Measurements from ENCODE around the gene PHPT1. TPM values are rescaled to one million over a fixed set of nuclear protein-coding genes. Genes with fewer than 3 reads are reported as not detected.

PHPT1 gene
- total and polyA plus RNA-seq, 12 donors = 310 to 650 (median 336) TPM

DNA sequence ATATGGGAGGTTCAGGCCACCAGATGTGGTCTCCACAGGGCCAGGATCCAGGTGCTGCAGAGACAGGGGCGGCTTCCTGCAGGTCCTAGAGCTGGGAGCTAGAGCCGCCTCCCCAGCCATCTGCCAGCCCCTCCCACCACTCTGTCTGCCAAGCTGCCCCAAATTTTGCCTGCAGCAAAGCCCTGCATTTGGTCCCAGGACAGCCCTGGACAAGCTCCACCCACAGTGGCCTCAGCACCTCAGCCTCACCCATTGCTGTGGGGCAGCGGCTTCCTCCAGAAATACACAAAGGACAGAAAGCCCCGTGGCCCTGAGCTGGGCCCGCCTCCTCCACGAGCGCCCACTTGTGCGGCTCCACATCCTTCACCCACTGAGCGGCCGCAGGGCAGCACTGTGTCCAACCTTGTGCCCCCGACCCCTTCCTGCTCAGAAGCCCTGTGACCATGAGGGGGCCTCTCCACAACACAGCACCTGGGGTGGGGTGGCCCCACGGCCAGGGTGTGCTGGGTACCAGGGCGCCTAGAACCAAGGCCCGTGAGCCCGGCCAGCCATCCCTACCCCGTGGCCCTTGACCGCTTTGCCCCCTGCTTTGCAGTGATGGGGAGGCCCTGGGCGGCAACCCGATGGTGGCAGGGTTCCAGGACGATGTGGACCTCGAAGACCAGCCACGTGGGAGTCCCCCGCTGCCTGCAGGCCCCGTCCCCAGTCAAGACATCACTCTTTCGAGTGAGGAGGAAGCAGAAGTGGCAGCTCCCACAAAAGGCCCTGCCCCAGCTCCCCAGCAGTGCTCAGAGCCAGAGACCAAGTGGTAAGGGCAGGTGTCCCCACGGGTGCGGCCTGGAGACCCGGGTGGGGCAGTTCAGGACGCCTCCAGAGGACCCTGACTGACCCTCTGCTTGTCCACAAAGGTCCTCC is 10.6 kb upstream of the PHPT1 start:
- H3K36me3 ChIP-seq = peaks cover 0 to 64% (median 11%) of the 10 kb centered on the region in 9 donors
- H3K4me1 ChIP-seq = peaks cover 10 to 31% (median 19%) of the 10 kb centered on the region in 9 donors
- no peak for TF ChIP-seq CTCF (IDR thresholded peaks at IDR 0.05)
- H3K4me3 ChIP-seq = no peak overlapping the region
- ATAC-seq = no peak
- peaks cover 0 to 7% (median 6%) of the 10 kb centered on the region in 7 donors for H3K27me3 ChIP-seq
- DNase-seq = peak in 1 of 2 donors; percentile 10
- WGBS, 2 donors = 85 to 86% methylated on average over 29 of the region's 29 CpGs
- no peak overlapping the region for H3K27ac ChIP-seq
- intact Hi-C loops (cut with DNase I) = no loop called here
- no peaks in the 10 kb centered on the region for H3K9me3 ChIP-seq

- no peak for TF ChIP-seq CTCF (IDR thresholded peaks at IDR 0.05)
- DNase-seq (peak in 1 of 2 donors; percentile 10), ATAC-seq (no peak)
- Histone ChIP-seq H3K9me3 (no peaks in the 10 kb centered on the region), H3K27me3 (peaks cover 0 to 16% (median 13%) of the 10 kb centered on the region in 7 donors), H3K4me3 (no peak overlapping the region), H3K27ac (no peak overlapping the region), H3K36me3 (peaks cover 0 to 57% (median 11%) of the 10 kb centered on the region in 9 donors), H3K4me1 (peaks cover 17 to 39% (median 27%) of the 10 kb centered on the region in 9 donors)
- WGBS, 2 donors = 84 to 87% methylated on average over 36 of the region's 36 CpGs
- intact Hi-C loops (cut with DNase I) = loop anchor here in 5 of 10 donors (5.0 to 10.0 kb wide), 4 partner anchors 32 to 185 kb away; partner anchors contain the start of genes RABL6 (in 2 of the 5), ABCA2 (in 1 of the 5), CCDC183 (in 1 of the 5) and FBXW5 (in 1 of the 5)
Observed at GRCh38 chr9:136839229-136840139, 9.7 kb upstream of the PHPT1 start.

- DNase-seq (no peak), ATAC-seq (no peak)
- 77 to 78% methylated on average over 32 of the region's 32 CpGs for WGBS, 2 donors
- TF ChIP-seq CTCF (IDR thresholded peaks at IDR 0.05) = no peak
- intact Hi-C loops (cut with DNase I) = loop anchor here in 5 of 10 donors (5.0 to 10.0 kb wide), 4 partner anchors 33 to 184 kb away; partner anchors contain the start of genes RABL6 (in 2 of the 5), ABCA2 (in 1 of the 5), CCDC183 (in 1 of the 5) and FBXW5 (in 1 of the 5)
- peaks cover 17 to 39% (median 30%) of the 10 kb centered on the region in 9 donors for H3K4me1 ChIP-seq
- H3K9me3 ChIP-seq = no peaks in the 10 kb centered on the region
- H3K4me3 ChIP-seq = no peak overlapping the region
- no peak overlapping the region for H3K27ac ChIP-seq
- peaks cover 0 to 53% (median 11%) of the 10 kb centered on the region in 9 donors for H3K36me3 ChIP-seq
- peaks cover 0 to 22% (median 18%) of the 10 kb centered on the region in 7 donors for H3K27me3 ChIP-seq
Observed at GRCh38 chr9:136840140-136840876, 8.9 kb upstream of the PHPT1 start.

All from heart right ventricle (tissue), 16 donors.